Kidney (tissue), 14 donors: ENCODE data around the gene ITPR2. TPM values are rescaled to one million over a fixed set of nuclear protein-coding genes. Genes with fewer than 3 reads are reported as not detected.
"Not testable (repeated sequence)": the region's sequence is repeated elsewhere in the genome, so short reads cannot be mapped to it uniquely, and the experiment has no call there.

ENCODE experiments used
- DNase-seq, 5 donors: peaks; one replicate each; pipeline ENCODE4 v3.0.0-alpha.2; 2013 to 2020
- FAIRE-seq: peaks from 2 replicates; lab custom pipeline; 2012; peaks lifted over from hg19 to GRCh38; lab: Jason Lieb, UNC
- H3K27ac ChIP-seq, 2 donors: one replicate each; pipeline ENCODE4 v1.7.0; 2013; ENCODE audit warnings: low read depth in 2 of 2, low read length in 2 of 2, inconsistent platforms in 1 of 2
- H3K27me3 ChIP-seq: one replicate; pipeline ENCODE4 v1.7.1; 2013; ENCODE audit warnings: low read length, inconsistent platforms; ENCODE audit not compliant: control insufficient read depth, insufficient read depth
- H3K36me3 ChIP-seq, 3 donors: one replicate each; pipeline versions ENCODE4 v1.7.0 to v1.7.1; 2013; ENCODE audit warnings: low read length in 3 of 3, control low read depth in 1 of 3, inconsistent platforms in 1 of 3; ENCODE audit not compliant: insufficient read depth in 3 of 3, control insufficient read depth in 2 of 3
- H3K4me1 ChIP-seq, 3 donors: one replicate each; pipeline versions ENCODE4 v1.7.0 to v1.7.1; 2013; ENCODE audit warnings: low read length in 3 of 3, inconsistent platforms in 1 of 3, low read depth in 1 of 3; ENCODE audit not compliant: control insufficient read depth in 2 of 3, insufficient read depth in 2 of 3
- H3K4me3 ChIP-seq, 3 donors: one replicate each; pipeline versions ENCODE4 v1.7.0 to v1.8.1; 2013; ENCODE audit warnings: low read length in 3 of 3, control low read depth in 1 of 3, inconsistent platforms in 1 of 3
- H3K9ac ChIP-seq, 3 donors: one replicate each; pipeline versions ENCODE4 v1.7.0 to v1.7.1; 2013; ENCODE audit warnings: low read length in 3 of 3, control low read depth in 1 of 3, inconsistent platforms in 1 of 3
- H3K9me3 ChIP-seq, 3 donors: one replicate each; pipeline versions ENCODE4 v1.7.0 to v1.7.1; 2013; ENCODE audit warnings: low read length in 3 of 3, control low read depth in 1 of 3, inconsistent platforms in 1 of 3; ENCODE audit not compliant: control insufficient read depth in 2 of 3, insufficient read depth in 1 of 3
- CTCF ChIP-seq: IDR thresholded peaks from 3 replicates; pipeline ENCODE4 v1.5.1; 2012; ENCODE audit warnings: mild to moderate bottlenecking, moderate library complexity, borderline replicate concordance; ENCODE audit not compliant: insufficient read depth; ENCODE audit errors: extremely low read depth
- intact Hi-C: fragments of 100-400 bp; cut with DNase I; formaldehyde crosslinking; loops from one replicate; pipeline ENCODE4 v1.11.1; 2022
- polyA plus RNA-seq: library from polyadenylated mRNA; stranded (reverse); fragments of 350-450 nt; fragmentation: Illumina TruSeq; extraction: RNeasy Lipid Tissue Mini Kit (QIAGEN cat#74804); gene quantifications from one replicate; pipeline ENCODE4 v1.2.3, GENCODE V29; 2014; ENCODE audit warnings: low read depth, low replicate concordance; ENCODE audit not compliant: insufficient read depth
- total RNA-seq: library from RNA; stranded (reverse); fragmentation: NEBNext Ultra II Directional; extraction: Animal tissue kit (Norgen Biotek cat#: 25700); gene quantifications from one replicate; pipeline ENCODE4 v1.2.1, GENCODE V29; 2021
- donor health status: control.
- donor health status: control.
- donor health status: control.
- donor health status: control.
- donor health status: control.
- donor health status: DM: yes; HTN: yes; CAD: no.
- donor health status: Normal renal cell carcinoma (clear cell type).

Gene ITPR2
- total and polyA plus RNA-seq, 2 donors from 2014 or later: 5.7 to 56.9 TPM

- Histone ChIP-seq H3K4me3 (no peak overlapping the region), H3K4me1 (peaks cover 0 to 3% (median 0%) of the 10 kb centered on the region in 3 donors), H3K27ac (no peak overlapping the region), H3K36me3 (no peaks in the 10 kb centered on the region), H3K9me3 (no peaks in the 10 kb centered on the region), H3K27me3 (no peaks in the 10 kb centered on the region), H3K9ac (no peak overlapping the region)
- no peak for TF ChIP-seq CTCF
- intact Hi-C loops: no loop called here
- FAIRE-seq: no peak
- DNase-seq: no peak
Observed at GRCh38 chr12:26786491-26786864, 46.5 kb downstream of the ITPR2 start.

DNA sequence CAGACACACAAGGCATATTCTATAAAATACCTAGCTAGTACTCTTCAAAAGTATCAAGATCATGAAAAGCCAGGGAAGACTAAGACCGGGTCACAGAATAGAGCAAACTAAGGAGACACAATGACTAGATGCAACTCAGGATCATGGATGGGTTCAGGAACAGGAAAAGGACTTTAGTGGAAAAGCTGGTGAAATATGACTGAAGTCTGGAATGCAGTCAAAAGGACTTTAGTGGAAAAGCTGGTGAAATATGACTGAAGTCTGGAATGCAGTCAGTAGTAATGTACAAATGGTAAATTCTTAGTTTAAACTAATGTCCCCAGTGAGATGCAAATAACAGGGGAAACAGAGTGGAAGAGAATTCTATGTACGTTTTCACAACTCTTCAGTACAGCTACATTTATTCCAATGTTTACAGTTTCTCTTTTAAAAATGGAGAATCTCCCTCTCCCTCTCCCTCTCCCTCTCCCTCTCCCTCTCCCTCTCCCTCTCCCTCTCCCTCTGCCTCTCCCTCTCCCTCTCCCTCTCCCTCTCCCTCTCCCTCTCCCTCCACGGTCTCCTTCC lies 49.1 kb downstream of the ITPR2 start:
- H3K4me3 ChIP-seq, FAIRE-seq, H3K27me3 ChIP-seq, H3K4me1 ChIP-seq, intact Hi-C loops, H3K36me3 ChIP-seq, H3K27ac ChIP-seq, H3K9me3 ChIP-seq, H3K9ac ChIP-seq: not testable (repeated sequence)
- DNase-seq: peak in 1 of 5 donors; percentile 29

- H3K9ac ChIP-seq: no peak overlapping the region
- H3K27ac ChIP-seq: no peak overlapping the region
- no peaks in the 10 kb centered on the region for H3K36me3 ChIP-seq
- H3K4me3 ChIP-seq: no peak overlapping the region
- no peak for FAIRE-seq
- no peaks in the 10 kb centered on the region for H3K27me3 ChIP-seq
- TF ChIP-seq CTCF: no peak
- H3K9me3 ChIP-seq: peaks cover 0 to 2% (median 0%) of the 10 kb centered on the region in 3 donors
- intact Hi-C loops: no loop called here
- DNase-seq: no peak
- H3K4me1 ChIP-seq: peaks cover 0 to 3% (median 0%) of the 10 kb centered on the region in 3 donors
Observed at GRCh38 chr12:26783131-26783526, 49.9 kb downstream of the ITPR2 start.

- Histone ChIP-seq H3K9me3 (peaks cover 0 to 8% (median 0%) of the 10 kb centered on the region in 3 donors), H3K4me3 (no peak overlapping the region), H3K36me3 (no peaks in the 10 kb centered on the region), H3K9ac (no peak overlapping the region), H3K27me3 (no peaks in the 10 kb centered on the region), H3K27ac (no peak overlapping the region), H3K4me1 (peaks cover 0 to 3% (median 0%) of the 10 kb centered on the region in 3 donors)
- no peak for FAIRE-seq
- no peak for DNase-seq
- intact Hi-C loops: no loop called here
- no peak for TF ChIP-seq CTCF
Observed at GRCh38 chr12:26782372-26783130, 50.4 kb downstream of the ITPR2 start.
